HEK293 (cell line): ENCODE data around the gene HOMER1.

Source experiments
- CTCF ChIA-PET: fragments of 350-600 bp; formaldehyde crosslinking; extraction: SDS; loops from one replicate; lab custom pipeline; 2021; ENCODE audit warnings: antibody characterized with exemption; lab: Yijun Ruan, JAX
- POLR2A ChIA-PET: fragments of 300-600 bp; formaldehyde crosslinking; extraction: SDS; loops from one replicate; lab custom pipeline; 2020; ENCODE audit warnings: antibody characterized with exemption, inconsistent platforms; lab: Yijun Ruan, JAX
- H3K27ac ChIP-seq: fragments of 200-500 bp; sonication (Bioruptor generic); 2 replicates; pipeline ENCODE4 v1.5.1; 2014; ENCODE audit warnings: low read depth, low read length, control low read depth, inconsistent platforms; ENCODE audit errors: extremely low read depth
- H3K36me3 ChIP-seq, 2 experiments: fragments of 200-500 bp in 1 of 2; sonication (Bioruptor generic) in 1 of 2; 1 replicate in 1 of 2; 2 replicates in 1 of 2; pipeline ENCODE4 v1.5.1; 2014 to 2017; ENCODE audit warnings: inconsistent platforms in 2 of 2, low read length in 2 of 2; ENCODE audit not compliant: control insufficient read depth in 2 of 2, insufficient read depth in 1 of 2
- H3K4me1 ChIP-seq: fragments of 200-500 bp; sonication (Bioruptor generic); 2 replicates; pipeline ENCODE4 v1.5.1; 2014; ENCODE audit warnings: mild to moderate bottlenecking, low read length, inconsistent platforms; ENCODE audit not compliant: control insufficient read depth, insufficient read depth
- H3K4me3 ChIP-seq: 2 replicates; pipeline ENCODE4 v1.5.1; 2011; ENCODE audit warnings: low read depth, mild to moderate bottlenecking, control low read depth, low read length, moderate library complexity
- H3K9me3 ChIP-seq: fragments of 200-500 bp; sonication (Bioruptor generic); 2 replicates; pipeline ENCODE4 v1.5.1; 2014; ENCODE audit warnings: low read depth, low read length, inconsistent platforms; ENCODE audit not compliant: control insufficient read depth, insufficient read depth
- GLIS1 ChIP-seq: fragments of 450-650 bp; formaldehyde crosslinking; IDR thresholded peaks from 2 replicates; pipeline ENCODE4 v1.5.1; 2016; ENCODE audit warnings: missing biosample characterization, missing genetic modification characterization
- HOXA7 ChIP-seq: sonication (generic); formaldehyde crosslinking; IDR thresholded peaks from 2 replicates; pipeline ENCODE4 v1.8.1; 2022; ENCODE audit warnings: missing genetic modification reagents, borderline replicate concordance
- IKZF3 ChIP-seq: fragments of 450-650 bp; IDR thresholded peaks from 2 replicates; pipeline ENCODE4 v1.5.0; 2018; ENCODE audit warnings: missing biosample characterization, mild to moderate bottlenecking, missing genetic modification characterization, moderate library complexity
- KLF1 ChIP-seq: fragments of 450-650 bp; formaldehyde crosslinking; IDR thresholded peaks from 2 replicates; pipeline ENCODE4 v1.5.1; 2016; ENCODE audit warnings: missing biosample characterization, missing genetic modification characterization
- PRDM1 ChIP-seq: fragments of 450-650 bp; formaldehyde crosslinking; IDR thresholded peaks from 2 replicates; pipeline ENCODE4; 2016; ENCODE audit warnings: missing biosample characterization, missing genetic modification characterization
- SCRT1 ChIP-seq: fragments of 450-650 bp; formaldehyde crosslinking; IDR thresholded peaks from 2 replicates; pipeline ENCODE4 v1.5.1; 2016; ENCODE audit warnings: missing biosample characterization, missing genetic modification characterization, borderline replicate concordance
- SP3 ChIP-seq: fragments of 450-650 bp; formaldehyde crosslinking; IDR thresholded peaks from 2 replicates; pipeline ENCODE4 v1.5.1; 2016; ENCODE audit warnings: missing biosample characterization, missing genetic modification characterization
- TRIM28 ChIP-seq: IDR thresholded peaks from 2 replicates; pipeline ENCODE4 v1.6.1; 2011; ENCODE audit warnings: low read length, control low read depth, borderline replicate concordance
- ZBTB17 ChIP-seq: fragments of 450-650 bp; formaldehyde crosslinking; IDR thresholded peaks from 2 replicates; pipeline ENCODE4 v1.5.1; 2016; ENCODE audit warnings: missing biosample characterization, missing genetic modification characterization
- ZFP37 ChIP-seq: fragments of 450-650 bp; formaldehyde crosslinking; IDR thresholded peaks from 2 replicates; pipeline ENCODE4 v1.5.1; 2016; ENCODE audit warnings: missing biosample characterization, missing genetic modification characterization
- ZNF138 ChIP-seq: fragments of 450-650 bp; formaldehyde crosslinking; IDR thresholded peaks from 2 replicates; pipeline ENCODE4 v1.5.1; 2016; ENCODE audit warnings: missing biosample characterization, missing genetic modification characterization, borderline replicate concordance
- ZNF155 ChIP-seq: fragments of 450-650 bp; formaldehyde crosslinking; IDR thresholded peaks from 2 replicates; pipeline ENCODE4 v1.5.1; 2016; ENCODE audit warnings: missing biosample characterization, missing genetic modification characterization
- ZNF274 ChIP-seq, 2 experiments: fragments of 200-500 bp in 1 of 2; fragments of 450-650 bp in 1 of 2; sonication (Bioruptor generic) in 1 of 2; formaldehyde crosslinking in 1 of 2; IDR thresholded peaks; 2 replicates each; pipeline versions ENCODE4 v1.5.1 to v1.6.1; 2014 to 2016; ENCODE audit warnings: borderline replicate concordance in 1 of 2, inconsistent platforms in 1 of 2, low read length in 1 of 2, missing biosample characterization in 1 of 2, missing genetic modification characterization in 1 of 2
- ZNF311 ChIP-seq: fragments of 450-650 bp; formaldehyde crosslinking; IDR thresholded peaks from 2 replicates; pipeline ENCODE4 v1.5.1; 2017; ENCODE audit warnings: missing biosample characterization, missing genetic modification characterization, borderline replicate concordance
- ZNF341 ChIP-seq: fragments of 450-650 bp; formaldehyde crosslinking; IDR thresholded peaks from 2 replicates; pipeline ENCODE4; 2016; ENCODE audit warnings: low read depth, missing biosample characterization, missing genetic modification characterization
- ZNF362 ChIP-seq: fragments of 450-650 bp; formaldehyde crosslinking; IDR thresholded peaks from 2 replicates; pipeline ENCODE4 v1.5.1; 2016; ENCODE audit warnings: missing biosample characterization, missing genetic modification characterization
- ZNF366 ChIP-seq: fragments of 450-650 bp; formaldehyde crosslinking; conservative IDR thresholded peaks from 2 replicates; pipeline ENCODE4 v1.5.1; 2016; ENCODE audit warnings: missing biosample characterization, missing genetic modification characterization
- ZNF37A ChIP-seq: fragments of 450-650 bp; IDR thresholded peaks from 2 replicates; pipeline ENCODE4 v1.5.1; 2018; ENCODE audit warnings: missing biosample characterization, missing genetic modification characterization
- ZNF394 ChIP-seq: fragments of 450-650 bp; formaldehyde crosslinking; IDR thresholded peaks from 2 replicates; pipeline ENCODE4 v1.5.1; 2016; ENCODE audit warnings: missing biosample characterization, missing genetic modification characterization, mild to moderate bottlenecking, moderate library complexity, borderline replicate concordance
- ZNF473 ChIP-seq: fragments of 450-650 bp; formaldehyde crosslinking; IDR thresholded peaks from 2 replicates; pipeline ENCODE4 v1.5.1; 2017; ENCODE audit warnings: missing biosample characterization, missing genetic modification characterization
- ZNF48 ChIP-seq: fragments of 450-650 bp; formaldehyde crosslinking; IDR thresholded peaks from 2 replicates; pipeline ENCODE4 v1.5.1; 2016; ENCODE audit warnings: missing biosample characterization, missing genetic modification characterization
- ZNF560 ChIP-seq: fragments of 450-650 bp; formaldehyde crosslinking; IDR thresholded peaks from 2 replicates; pipeline ENCODE4 v1.5.1; 2017; ENCODE audit warnings: missing biosample characterization, missing genetic modification characterization, borderline replicate concordance
- ZNF639 ChIP-seq: fragments of 450-650 bp; formaldehyde crosslinking; IDR thresholded peaks from 2 replicates; pipeline ENCODE4 v1.5.1; 2016; ENCODE audit warnings: missing biosample characterization, missing genetic modification characterization
- ZNF664 ChIP-seq: fragments of 450-650 bp; formaldehyde crosslinking; IDR thresholded peaks from 2 replicates; pipeline ENCODE4 v1.5.1; 2016; ENCODE audit warnings: missing biosample characterization, missing genetic modification characterization
- ZNF843 ChIP-seq: fragments of 450-650 bp; formaldehyde crosslinking; IDR thresholded peaks from 2 replicates; pipeline ENCODE4 v1.5.1; 2016; ENCODE audit warnings: missing biosample characterization, missing genetic modification characterization
- ZSCAN16 ChIP-seq: fragments of 450-650 bp; formaldehyde crosslinking; IDR thresholded peaks from 2 replicates; pipeline ENCODE4 v1.5.1; 2016; ENCODE audit warnings: missing biosample characterization, missing genetic modification characterization
- ZSCAN23 ChIP-seq: fragments of 450-650 bp; formaldehyde crosslinking; IDR thresholded peaks from 2 replicates; pipeline ENCODE4 v1.5.1; 2016; ENCODE audit warnings: missing biosample characterization, missing genetic modification characterization
- ZXDB ChIP-seq: fragments of 450-650 bp; formaldehyde crosslinking; IDR thresholded peaks from 2 replicates; pipeline ENCODE4 v1.5.1; 2016; ENCODE audit warnings: missing biosample characterization, missing genetic modification characterization
- TF ChIP-seq, protein P1 (sequence below): fragments of 450-650 bp; formaldehyde crosslinking; IDR thresholded peaks from 2 replicates; pipeline ENCODE4 v1.5.1; 2016; ENCODE audit warnings: missing biosample characterization, missing genetic modification characterization
- TF ChIP-seq, protein P2 (sequence below): fragments of 450-650 bp; formaldehyde crosslinking; IDR thresholded peaks from 2 replicates; pipeline ENCODE4 v1.5.1; 2016; ENCODE audit warnings: missing biosample characterization, missing genetic modification characterization, low read depth
- TF ChIP-seq, protein P3 (sequence below): fragments of 450-650 bp; formaldehyde crosslinking; optimal IDR thresholded peaks from 2 replicates; pipeline ENCODE3; 2016; ENCODE audit warnings: missing biosample characterization, mild to moderate bottlenecking, missing genetic modification characterization

Gene HOMER1

GRCh38 chr5:79513308-79513703, 628 bp downstream of the HOMER1 start (continued):
- TF ChIP-seq IKZF3: 0 out of 2 replicates have a peak, but pooled peaks have one; percentile 24
- no peak for TF ChIP-seq ZNF311 (tag by site-specific recombination)
- TF ChIP-seq ZFP37: no peak
- no peak for TF ChIP-seq HOXA7 (CRISPR knock-in tag)
- 0 out of 2 replicates have a peak, but pooled peaks have one; percentile 13 for TF ChIP-seq SP3 (tag by site-specific recombination)
- peak; percentile 96 for TF ChIP-seq ZBTB17 (tag by site-specific recombination)
- no peak for TF ChIP-seq ZNF560
- no peak for TF ChIP-seq TRIM28
- TF ChIP-seq ZNF394: no peak
- no peak for TF ChIP-seq ZNF155
- TF ChIP-seq, protein P1, sequence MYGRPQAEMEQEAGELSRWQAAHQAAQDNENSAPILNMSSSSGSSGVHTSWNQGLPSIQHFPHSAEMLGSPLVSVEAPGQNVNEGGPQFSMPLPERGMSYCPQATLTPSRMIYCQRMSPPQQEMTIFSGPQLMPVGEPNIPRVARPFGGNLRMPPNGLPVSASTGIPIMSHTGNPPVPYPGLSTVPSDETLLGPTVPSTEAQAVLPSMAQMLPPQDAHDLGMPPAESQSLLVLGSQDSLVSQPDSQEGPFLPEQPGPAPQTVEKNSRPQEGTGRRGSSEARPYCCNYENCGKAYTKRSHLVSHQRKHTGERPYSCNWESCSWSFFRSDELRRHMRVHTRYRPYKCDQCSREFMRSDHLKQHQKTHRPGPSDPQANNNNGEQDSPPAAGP (tag by site-specific recombination): no peak
- no peak for TF ChIP-seq ZSCAN16 (tag by site-specific recombination)
- no peak for TF ChIP-seq ZXDB
- TF ChIP-seq ZNF138 (tag by site-specific recombination): no peak
- peak; percentile 62; the same call in 1 of the 2 replicates for TF ChIP-seq ZNF366
- no peak for TF ChIP-seq ZNF274 (IDR thresholded peaks at IDR 0.05; ENCODE audit: low read length)
- TF ChIP-seq ZNF274 (tag by site-specific recombination; IDR thresholded peaks at IDR 0.05; ENCODE audit: borderline replicate concordance): no peak
- no peak for TF ChIP-seq ZNF473 (tag by site-specific recombination)
- TF ChIP-seq ZNF37A (tag by site-specific recombination): no peak

GRCh38 chr5:79512471-79513307, 1.2 kb downstream of the HOMER1 start:
- Histone ChIP-seq H3K4me1 (peaks cover 18% of the 10 kb centered on the region), H3K36me3 (no peaks in the 10 kb centered on the region), H3K4me3 (peak overlapping the region; percentile 86), H3K27ac (peak overlapping the region; percentile 96), H3K9me3 (no peaks in the 10 kb centered on the region)
- ChIA-PET CTCF (interaction anchor here (0.7 to 0.9 kb wide), 4 partner anchors 23 to 379 kb away, joined by 3 to 5 read pairs (median 3); no protein-coding TSS in a partner anchor), POLR2A (interaction anchor here (0.7 to 3.6 kb wide), 9 partner anchors 8 to 275 kb away, joined by 3 to 19 read pairs (median 7); partner anchors contain the start of genes CMYA5 and JMY)
- no peak for TF ChIP-seq ZNF394
- no peak for TF ChIP-seq SCRT1
- peak; percentile 23; the same call in 1 of the 2 replicates for TF ChIP-seq ZNF341
- TF ChIP-seq PRDM1 (tag by site-specific recombination): peak; percentile 76
- no peak for TF ChIP-seq ZNF664 (tag by site-specific recombination)
- TF ChIP-seq GLIS1 (tag by site-specific recombination): peak; percentile 6; the same call in 1 of the 2 replicates
- TF ChIP-seq ZNF843 (tag by site-specific recombination): no peak
- no peak for TF ChIP-seq SP3 (tag by site-specific recombination)
- TF ChIP-seq ZSCAN23 (tag by site-specific recombination): 0 out of 2 replicates have a peak, but pooled peaks have one; percentile 23
- no peak for TF ChIP-seq KLF1 (tag by site-specific recombination)
- peak; percentile 64; the same call in 1 of the 2 replicates for TF ChIP-seq ZNF362 (tag by site-specific recombination)
- TF ChIP-seq ZNF366: no peak
- TF ChIP-seq, protein P2, sequence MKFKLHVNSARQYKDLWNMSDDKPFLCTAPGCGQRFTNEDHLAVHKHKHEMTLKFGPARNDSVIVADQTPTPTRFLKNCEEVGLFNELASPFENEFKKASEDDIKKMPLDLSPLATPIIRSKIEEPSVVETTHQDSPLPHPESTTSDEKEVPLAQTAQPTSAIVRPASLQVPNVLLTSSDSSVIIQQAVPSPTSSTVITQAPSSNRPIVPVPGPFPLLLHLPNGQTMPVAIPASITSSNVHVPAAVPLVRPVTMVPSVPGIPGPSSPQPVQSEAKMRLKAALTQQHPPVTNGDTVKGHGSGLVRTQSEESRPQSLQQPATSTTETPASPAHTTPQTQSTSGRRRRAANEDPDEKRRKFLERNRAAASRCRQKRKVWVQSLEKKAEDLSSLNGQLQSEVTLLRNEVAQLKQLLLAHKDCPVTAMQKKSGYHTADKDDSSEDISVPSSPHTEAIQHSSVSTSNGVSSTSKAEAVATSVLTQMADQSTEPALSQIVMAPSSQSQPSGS (tag by site-specific recombination): no peak
- no peak for TF ChIP-seq ZNF639 (tag by site-specific recombination)
- TF ChIP-seq, protein P3, sequence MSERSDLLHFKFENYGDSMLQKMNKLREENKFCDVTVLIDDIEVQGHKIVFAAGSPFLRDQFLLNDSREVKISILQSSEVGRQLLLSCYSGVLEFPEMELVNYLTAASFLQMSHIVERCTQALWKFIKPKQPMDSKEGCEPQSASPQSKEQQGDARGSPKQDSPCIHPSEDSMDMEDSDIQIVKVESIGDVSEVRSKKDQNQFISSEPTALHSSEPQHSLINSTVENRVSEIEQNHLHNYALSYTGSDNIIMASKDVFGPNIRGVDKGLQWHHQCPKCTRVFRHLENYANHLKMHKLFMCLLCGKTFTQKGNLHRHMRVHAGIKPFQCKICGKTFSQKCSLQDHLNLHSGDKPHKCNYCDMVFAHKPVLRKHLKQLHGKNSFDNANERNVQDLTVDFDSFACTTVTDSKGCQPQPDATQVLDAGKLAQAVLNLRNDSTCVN (tag by site-specific recombination): no peak
- TF ChIP-seq ZBTB17 (tag by site-specific recombination): no peak; the same call in 1 of the 2 replicates
- no peak for TF ChIP-seq ZNF48 (tag by site-specific recombination)
